ENCODE measurements around the gene INPP5A.

The INPP5A gene

GRCh38 chr10:132634241-132634946, 96.8 kb downstream of the INPP5A start:
- DNase-seq, result peak; percentile 6

GRCh38 chr10:132634947-132635271, 97.3 kb downstream of the INPP5A start:
- DNase-seq, result no peak

- DNase-seq, result no peak
These were observed 98.8 kb downstream of the INPP5A start for GRCh38 chr10:132636358-132636757.

- DNase-seq, result peak; percentile 55
These were observed 100.0 kb downstream of the INPP5A start for GRCh38 chr10:132637477-132638129.

DNA sequence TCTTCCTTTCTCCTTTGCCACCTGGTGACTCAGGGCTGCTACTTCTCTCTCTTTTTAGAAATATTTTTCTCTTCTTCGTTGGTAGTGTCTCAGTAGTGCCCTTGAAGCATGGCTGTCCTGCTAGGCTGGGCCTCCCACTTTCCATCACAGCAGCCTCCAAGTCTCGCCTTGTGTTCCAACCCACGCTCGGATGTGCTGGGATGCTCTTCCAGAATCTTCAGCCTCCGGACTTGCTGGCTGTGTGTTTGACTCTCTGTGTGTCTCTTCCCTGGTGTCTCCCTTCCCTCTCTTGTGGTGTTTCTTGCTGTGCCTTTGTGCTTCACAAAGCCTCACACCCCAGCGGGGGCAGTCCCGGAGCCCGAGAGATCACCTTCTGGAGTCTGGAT, 100.5 kb downstream of the INPP5A start:
- DNase-seq, result no peak

DNA sequence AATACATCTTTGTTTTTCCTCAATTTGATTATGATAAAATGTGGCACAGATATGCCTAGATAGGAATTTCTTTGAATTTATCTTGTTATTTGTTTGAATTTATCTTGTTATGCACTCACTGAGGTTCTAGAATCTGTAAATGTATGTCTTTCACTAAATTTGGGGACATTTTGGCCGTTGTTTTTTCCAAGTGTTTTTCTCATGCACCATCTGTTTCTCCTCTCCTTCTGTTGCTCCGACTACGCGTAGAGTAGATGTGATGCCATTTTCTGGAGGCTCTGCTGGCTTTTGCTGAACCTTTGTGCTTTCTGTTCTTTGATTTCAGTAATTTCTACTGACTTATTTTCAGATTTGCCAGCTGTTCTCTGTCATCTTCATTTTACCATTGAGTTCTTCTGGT, 101.9 kb downstream of the INPP5A start:
- DNase-seq, result no peak

- DNase-seq, result no peak
These were observed 102.9 kb downstream of the INPP5A start for GRCh38 chr10:132640326-132641125.

DNA sequence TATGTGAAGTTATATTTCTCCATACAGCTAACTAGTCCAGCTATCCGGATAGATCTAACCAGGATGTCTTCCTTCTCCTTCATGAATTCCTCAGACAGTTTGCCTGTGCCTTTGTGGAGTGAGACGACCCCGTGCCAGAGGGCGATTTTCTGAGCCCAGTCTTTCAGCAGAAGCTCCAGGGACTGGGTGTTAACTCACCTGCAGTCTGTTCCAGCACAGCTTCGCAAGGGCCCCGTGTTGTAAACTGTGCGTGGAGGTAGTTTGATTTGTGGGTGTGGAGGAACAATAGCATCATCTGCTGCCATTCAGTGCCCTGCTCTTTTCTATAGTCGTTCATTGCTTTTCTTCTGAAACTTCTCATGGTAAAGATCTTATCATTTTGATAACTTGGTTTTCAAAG, 103.8 kb downstream of the INPP5A start:
- DNase-seq, result no peak

DNA sequence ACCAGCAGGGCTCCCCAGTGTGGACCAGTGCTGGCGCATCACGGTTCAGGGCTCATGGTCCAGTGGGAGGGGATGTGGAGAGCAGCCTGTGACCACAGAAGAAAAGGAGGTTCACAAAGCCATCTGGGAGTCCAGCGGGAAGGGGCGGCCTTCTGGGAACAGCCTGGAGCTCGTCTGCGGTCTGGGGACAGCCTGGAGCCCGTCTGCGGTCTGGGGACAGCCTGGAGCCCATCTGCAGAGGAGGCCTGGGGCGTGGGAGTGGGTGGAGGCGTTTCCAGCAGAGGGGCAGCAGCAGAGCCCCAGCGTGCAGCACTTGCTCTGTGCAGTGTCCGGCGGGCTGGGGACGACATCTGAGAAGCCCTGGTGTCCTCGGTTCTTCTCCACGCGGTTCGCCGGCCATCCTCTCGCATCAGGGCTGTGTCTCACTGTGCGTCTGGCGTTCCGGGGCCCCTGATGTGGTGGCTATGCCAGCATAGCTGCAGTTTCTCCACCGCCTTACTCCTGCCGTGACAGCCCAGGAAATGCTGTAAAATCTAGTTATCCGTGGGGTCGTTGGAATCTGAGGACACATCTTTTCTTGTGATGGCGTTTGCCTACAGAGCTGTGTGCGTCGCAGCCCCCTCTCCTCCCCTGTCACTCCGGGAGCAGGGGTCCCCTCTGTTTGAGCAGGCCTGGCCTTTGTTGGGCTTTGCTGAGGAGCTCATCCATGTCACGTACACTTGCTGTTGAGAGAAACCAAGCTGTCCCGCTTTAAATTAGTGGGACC, 104.6 kb downstream of the INPP5A start:
- DNase-seq, result no peak

DNA sequence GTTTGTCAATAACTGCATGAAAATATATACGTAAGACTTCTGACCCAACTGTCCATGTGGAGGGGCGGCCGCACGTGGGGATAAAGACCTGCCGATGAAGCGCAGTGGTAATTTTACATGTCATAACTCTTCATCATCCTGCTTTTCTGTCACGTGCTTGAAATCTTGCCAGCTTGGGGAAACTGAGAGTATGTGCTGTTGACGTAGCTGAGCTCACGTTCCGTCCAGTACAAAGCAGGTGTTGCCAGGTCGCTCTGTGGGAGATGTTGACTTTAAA, 105.1 kb downstream of the INPP5A start:
- DNase-seq, result no peak

- no peak for DNase-seq
These were observed 106.3 kb downstream of the INPP5A start for GRCh38 chr10:132643709-132644526.

GRCh38 chr10:132644527-132645246, 107.1 kb downstream of the INPP5A start:
- DNase-seq, result no peak

DNA sequence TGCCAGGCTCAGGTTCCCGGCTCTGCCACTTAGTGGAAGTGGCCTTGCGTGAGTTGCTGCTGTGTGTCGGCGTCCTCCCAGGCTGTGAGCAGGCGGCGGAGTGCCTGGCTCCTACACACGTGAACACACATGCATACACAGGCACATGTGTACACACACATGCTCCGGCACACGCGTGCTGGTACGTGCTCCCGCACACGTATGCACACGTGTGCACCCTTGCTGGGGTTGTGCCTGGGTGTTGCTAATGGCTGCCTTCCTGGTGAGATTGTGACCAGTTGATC, 107.6 kb downstream of the INPP5A start:
- no peak for DNase-seq

GRCh38 chr10:132645630-132646442, 108.2 kb downstream of the INPP5A start:
- DNase-seq, result no peak

GRCh38 chr10:132646443-132647097, 109.0 kb downstream of the INPP5A start:
- no peak for DNase-seq

DNA sequence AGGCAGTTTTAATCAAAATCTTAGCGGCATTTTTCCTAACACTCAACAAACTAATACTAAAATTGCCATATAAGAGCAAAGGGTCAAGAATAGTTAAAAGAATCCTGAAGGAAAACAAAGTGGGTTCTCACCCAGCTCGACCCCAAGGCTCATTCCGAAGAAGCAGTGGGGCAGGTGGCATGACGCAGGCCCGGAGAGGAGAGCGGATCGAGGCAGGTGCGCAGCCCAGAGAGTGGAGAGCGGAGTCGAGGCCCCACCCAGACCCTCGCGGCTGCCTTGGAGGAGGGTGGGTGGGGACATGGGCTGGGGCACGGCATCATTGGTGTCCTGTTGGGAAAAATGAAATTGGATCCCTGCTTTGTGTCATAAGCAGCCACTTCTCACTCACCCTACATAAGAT, 109.8 kb downstream of the INPP5A start:
- no peak for DNase-seq

GRCh38 chr10:132648072-132648850, 110.7 kb downstream of the INPP5A start:
- DNase-seq, result no peak

DNA sequence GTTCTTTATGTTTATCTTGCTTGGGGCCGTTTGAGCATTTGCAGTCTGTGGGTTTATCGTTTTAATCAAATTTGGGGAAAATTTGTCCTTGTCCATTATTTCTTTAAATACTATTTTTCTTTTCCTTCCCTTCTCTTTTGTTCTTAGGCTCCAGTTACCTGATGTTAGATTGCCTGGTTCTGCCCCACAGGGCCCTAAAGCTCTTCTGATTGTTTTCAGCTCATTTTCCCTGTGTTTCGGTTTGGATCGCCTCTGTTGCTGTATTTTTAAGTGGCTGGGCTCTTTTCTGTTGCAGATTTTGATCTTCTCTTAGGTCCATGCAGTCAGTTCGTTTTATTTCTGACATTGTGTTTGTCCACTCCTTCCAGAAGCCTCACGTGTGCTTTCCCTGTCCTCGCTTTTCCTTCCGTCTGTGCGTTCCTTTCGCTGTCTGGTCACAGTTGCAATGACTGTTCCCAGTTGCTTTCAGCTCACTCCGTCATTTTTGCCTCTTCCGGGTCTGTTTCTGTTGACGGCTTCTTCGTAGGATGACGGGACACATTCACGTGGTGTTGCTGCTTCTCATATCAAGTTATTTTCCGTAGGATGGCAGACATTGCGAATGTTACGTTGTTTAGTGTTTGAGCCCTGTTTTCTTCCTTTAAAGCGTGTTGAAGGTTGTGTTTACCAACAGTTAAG, 111.4 kb downstream of the INPP5A start:
- no peak for DNase-seq

DNA sequence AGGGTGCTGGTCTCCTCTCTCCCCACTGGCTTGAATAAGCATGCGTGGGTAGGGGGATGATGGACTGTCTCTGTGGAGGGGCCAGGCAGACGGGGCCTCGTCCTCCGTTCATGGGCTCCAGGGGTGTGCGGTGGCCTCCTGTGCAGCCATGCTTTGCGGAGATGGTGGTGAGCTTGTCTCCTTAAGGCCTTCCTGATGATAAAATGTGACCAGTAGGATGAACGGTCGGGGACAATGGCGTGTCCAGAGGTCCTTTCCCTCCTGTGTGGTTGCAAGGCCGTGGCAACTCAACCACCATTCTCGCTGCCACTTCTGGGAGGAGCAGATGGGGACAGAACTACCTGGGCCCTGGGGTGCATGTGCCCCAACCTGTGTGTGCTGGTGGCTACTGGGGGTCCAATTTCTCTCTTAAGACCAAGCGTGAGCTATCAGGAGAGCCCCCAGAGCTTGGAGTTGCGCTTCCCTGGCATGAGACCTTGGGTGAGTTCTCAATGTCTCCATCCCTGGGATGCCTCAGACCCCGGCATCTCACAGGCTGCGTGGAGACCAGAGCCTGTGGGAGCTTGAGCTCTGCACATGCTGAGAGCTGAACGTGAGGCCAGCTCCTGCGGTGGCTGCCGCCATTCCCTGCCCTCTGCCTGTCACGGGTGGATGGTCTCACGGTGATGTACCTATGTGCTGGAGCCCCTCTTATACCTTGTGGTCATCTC, 112.2 kb downstream of the INPP5A start:
- DNase-seq, result no peak

Measured in CD4-positive, alpha-beta T cell treated with Interleukin-4 for 4 hours (primary cell).